K562 (cell line): ENCODE results near the gene FES. TPM values are rescaled to one million over a fixed set of nuclear protein-coding genes. Genes with fewer than 3 reads are reported as not detected.
A peak's percentile ranks its signal among the peaks of the same experiment; 100 is the strongest.

Source experiments
- ARID2 ChIP-seq: fragments of 450-650 bp; IDR thresholded peaks from 2 replicates; pipeline ENCODE4 v1.6.1; 2017; ENCODE audit warnings: antibody characterized with exemption, mild to moderate bottlenecking
- EGR1 ChIP-seq: fragments of 450-650 bp; conservative IDR thresholded peaks from 2 replicates; pipeline ENCODE4 v1.6.1; 2017; ENCODE audit warnings: mild to moderate bottlenecking
- GATAD2A ChIP-seq: fragments of 450-650 bp; IDR thresholded peaks from 2 replicates; pipeline ENCODE4 v1.6.1; 2017
- KAT7 ChIP-seq: sonication (generic); formaldehyde crosslinking; IDR thresholded peaks from 2 replicates; pipeline ENCODE4 v1.8.0; 2022; ENCODE audit warnings: missing genetic modification reagents, mild to moderate bottlenecking, borderline replicate concordance
- NBN ChIP-seq: fragments of 450-650 bp; IDR thresholded peaks from 2 replicates; pipeline ENCODE4 v1.6.1; 2016; ENCODE audit warnings: low read depth, mild to moderate bottlenecking
- PHF8 ChIP-seq: fragments of 200-600 bp; sonication (generic); IDR thresholded peaks from 2 replicates; pipeline ENCODE4 v1.6.1; 2012; ENCODE audit warnings: mixed run types, mild to moderate bottlenecking, inconsistent platforms, low read length, moderate library complexity, borderline replicate concordance
- POLR2H ChIP-seq: IDR thresholded peaks from 2 replicates; pipeline ENCODE4 v1.6.1; 2016; ENCODE audit warnings: missing genetic modification characterization, low read depth, mild to moderate bottlenecking, control low read depth, missing compliant biosample characterization, moderate library complexity
- PTRF ChIP-seq: fragments of 450-650 bp; IDR thresholded peaks from 2 replicates; pipeline ENCODE4 v1.6.1; 2016; ENCODE audit warnings: mild to moderate bottlenecking, missing genetic modification characterization, missing compliant biosample characterization
- SAFB2 ChIP-seq: fragments of 200-400 bp; formaldehyde crosslinking; IDR thresholded peaks from 2 replicates; pipeline ENCODE4 v1.6.1; 2018; ENCODE audit warnings: borderline replicate concordance, low read length, low read depth, moderate library complexity; ENCODE audit not compliant: severe bottlenecking
- SMARCE1 ChIP-seq: fragments of 450-650 bp; IDR thresholded peaks from 2 replicates; pipeline ENCODE4 v1.7.1; 2016; ENCODE audit warnings: mild to moderate bottlenecking
- SNIP1 ChIP-seq: fragments of 450-650 bp; IDR thresholded peaks from 2 replicates; pipeline ENCODE4 v1.7.1; 2017; ENCODE audit warnings: low read depth, mild to moderate bottlenecking
- SRSF1 ChIP-seq: fragments of 200-400 bp; formaldehyde crosslinking; IDR thresholded peaks from 2 replicates; pipeline ENCODE4 v1.6.1; 2017; ENCODE audit warnings: mild to moderate bottlenecking, low read depth, low read length, moderate library complexity
- TEAD1 ChIP-seq, 2 experiments: fragments of 450-650 bp in 1 of 2; sonication (generic) in 1 of 2; formaldehyde crosslinking; IDR thresholded peaks; 2 replicates each; pipeline versions ENCODE4 v1.4.0 to v1.8.0; 2020 to 2022; ENCODE audit warnings: mild to moderate bottlenecking in 2 of 2, missing genetic modification reagents in 1 of 2
- XRCC3 ChIP-seq: fragments of 450-650 bp; IDR thresholded peaks from 2 replicates; pipeline ENCODE4 v1.6.1; 2017; ENCODE audit warnings: mild to moderate bottlenecking, moderate library complexity
- ZNF12 ChIP-seq: sonication (generic); formaldehyde crosslinking; IDR thresholded peaks from 2 replicates; pipeline ENCODE4 v1.4.0; 2020; ENCODE audit warnings: mild to moderate bottlenecking, missing genetic modification reagents
- ZNF384 ChIP-seq: IDR thresholded peaks from 2 replicates; pipeline ENCODE4 v1.6.1; 2012; ENCODE audit warnings: low read depth, low read length, improper control_type of control experiment
- ZNF589 ChIP-seq: fragments of 200-800 bp; sonication (Bioruptor generic); IDR thresholded peaks from 2 replicates; pipeline ENCODE4 v1.6.1; 2016; ENCODE audit warnings: low read depth, missing genetic modification characterization, missing compliant biosample characterization
- polyA plus RNA-seq, 8 experiments: library from polyadenylated mRNA; depleted of rRNA in 4 of 8; stranded (reverse) in 5 of 8; unstranded in 3 of 8; fragments of >200 nt; fragmentation: Nextera tagmentation in 2 of 8; fragmentation: Illumina TruSeq in 1 of 8; extraction: Ambion mirVana in 2 of 8; extraction: Trizol in 1 of 8; gene quantifications; 2 replicates each; pipeline versions ENCODE4 v1.2.1 to v1.2.3, GENCODE V29; 2011 to 2014; ENCODE audit warnings: inconsistent platforms in 1 of 8, missing spikeins in 1 of 8
- total RNA-seq, 7 experiments: library from RNA; depleted of rRNA in 6 of 7; stranded (reverse); fragments of >200 nt in 6 of 7; fragmentation: Illumina TruSeq in 2 of 7; extraction: Trizol in 2 of 7; gene quantifications; 2 replicates each; pipeline versions ENCODE4 v1.2.1 to v1.2.3, GENCODE V29; 2011 to 2021; ENCODE audit warnings: low replicate concordance in 1 of 7
- TF ChIP-seq, protein P1 (sequence below): fragments of 450-650 bp; formaldehyde crosslinking; IDR thresholded peaks from 2 replicates; pipeline ENCODE4 v1.4.0; 2020; ENCODE audit warnings: mild to moderate bottlenecking, moderate library complexity
- TF ChIP-seq, protein P2 (sequence below): IDR thresholded peaks from 2 replicates; pipeline ENCODE4 v1.6.1; 2014; ENCODE audit warnings: antibody characterized with exemption
- TF ChIP-seq, protein P3 (sequence below): fragments of 450-650 bp; IDR thresholded peaks from one replicate; pipeline ENCODE4 v1.6.1; 2018; ENCODE audit warnings: mild to moderate bottlenecking, moderate library complexity; ENCODE audit not compliant: partially characterized antibody
- TF ChIP-seq, protein P4 (sequence below): fragments of 250-450 bp; sonication (Bioruptor Pico); IDR thresholded peaks from 2 replicates; pipeline ENCODE4 v1.8.0; 2021; ENCODE audit warnings: mild to moderate bottlenecking, moderate library complexity
- TF ChIP-seq, protein P5 (sequence below): fragments of 450-650 bp; formaldehyde crosslinking; conservative IDR thresholded peaks from 2 replicates; pipeline ENCODE4 v1.4.0; 2022; ENCODE audit warnings: mild to moderate bottlenecking, missing genetic modification characterization

Gene FES
- total and polyA plus RNA-seq, 9 of the 15 experiments (the other 6 are each of a cell fraction or from before 2014, with no cell fraction given), result 0.38 to 2.6 (median 0.82) TPM

DNA sequence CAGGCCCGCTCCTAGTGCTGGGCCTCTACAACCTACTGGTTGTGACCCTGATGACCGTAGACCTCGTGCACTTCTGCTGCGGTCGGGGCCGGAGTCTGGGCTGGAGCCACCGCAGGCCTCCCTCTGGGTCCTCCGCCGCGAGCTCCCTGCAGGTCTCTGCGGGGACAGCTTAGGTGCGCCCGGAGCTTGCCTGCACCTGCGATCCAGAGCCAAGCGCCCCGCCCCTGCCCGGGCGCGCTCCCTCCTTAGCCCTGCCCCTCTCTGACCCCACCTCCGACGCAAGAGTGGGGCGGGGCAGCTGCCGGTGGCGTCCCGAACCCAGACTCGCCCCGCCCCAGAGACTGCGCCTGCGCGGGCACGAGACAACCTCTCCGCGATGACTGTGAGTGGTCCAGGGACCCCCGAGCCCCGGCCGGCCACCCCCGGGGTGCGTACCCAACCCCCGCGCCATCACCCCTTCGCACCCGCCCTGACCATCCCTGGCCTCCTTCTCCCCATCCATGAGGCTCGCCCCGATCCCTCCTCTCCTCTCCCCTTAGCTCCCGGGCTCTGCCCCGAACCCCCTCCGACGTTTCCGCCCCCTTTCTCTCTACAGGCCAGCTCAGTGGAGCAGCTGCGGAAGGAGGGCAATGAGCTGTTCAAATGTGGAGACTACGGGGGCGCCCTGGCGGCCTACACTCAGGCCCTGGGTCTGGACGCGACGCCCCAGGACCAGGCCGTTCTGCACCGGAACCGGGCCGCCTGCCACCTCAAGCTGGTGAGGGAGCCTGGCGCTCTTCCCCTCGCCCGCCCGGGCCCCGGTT is 50.8 kb downstream of the FES start, which contains the start of gene UNC45A (continued):
- TF ChIP-seq, protein P1, sequence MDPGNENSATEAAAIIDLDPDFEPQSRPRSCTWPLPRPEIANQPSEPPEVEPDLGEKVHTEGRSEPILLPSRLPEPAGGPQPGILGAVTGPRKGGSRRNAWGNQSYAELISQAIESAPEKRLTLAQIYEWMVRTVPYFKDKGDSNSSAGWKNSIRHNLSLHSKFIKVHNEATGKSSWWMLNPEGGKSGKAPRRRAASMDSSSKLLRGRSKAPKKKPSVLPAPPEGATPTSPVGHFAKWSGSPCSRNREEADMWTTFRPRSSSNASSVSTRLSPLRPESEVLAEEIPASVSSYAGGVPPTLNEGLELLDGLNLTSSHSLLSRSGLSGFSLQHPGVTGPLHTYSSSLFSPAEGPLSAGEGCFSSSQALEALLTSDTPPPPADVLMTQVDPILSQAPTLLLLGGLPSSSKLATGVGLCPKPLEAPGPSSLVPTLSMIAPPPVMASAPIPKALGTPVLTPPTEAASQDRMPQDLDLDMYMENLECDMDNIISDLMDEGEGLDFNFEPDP (CRISPR knock-in tag), result no peak
- TF ChIP-seq, protein P2, sequence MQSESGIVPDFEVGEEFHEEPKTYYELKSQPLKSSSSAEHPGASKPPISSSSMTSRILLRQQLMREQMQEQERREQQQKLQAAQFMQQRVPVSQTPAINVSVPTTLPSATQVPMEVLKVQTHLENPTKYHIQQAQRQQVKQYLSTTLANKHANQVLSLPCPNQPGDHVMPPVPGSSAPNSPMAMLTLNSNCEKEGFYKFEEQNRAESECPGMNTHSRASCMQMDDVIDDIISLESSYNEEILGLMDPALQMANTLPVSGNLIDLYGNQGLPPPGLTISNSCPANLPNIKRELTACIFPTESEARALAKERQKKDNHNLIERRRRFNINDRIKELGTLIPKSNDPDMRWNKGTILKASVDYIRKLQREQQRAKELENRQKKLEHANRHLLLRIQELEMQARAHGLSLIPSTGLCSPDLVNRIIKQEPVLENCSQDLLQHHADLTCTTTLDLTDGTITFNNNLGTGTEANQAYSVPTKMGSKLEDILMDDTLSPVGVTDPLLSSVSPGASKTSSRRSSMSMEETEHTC, result no peak
- TF ChIP-seq PTRF (no peak), ZNF589 (no peak), XRCC3 (no peak), GATAD2A (0 out of 2 replicates have a peak, but pooled peaks have one; percentile 18), TEAD1 (CRISPR knock-in tag; IDR thresholded peaks at IDR 0.05) (no peak), SNIP1 (no peak), NBN (no peak), KAT7 (CRISPR knock-in tag) (no peak), PHF8 (peak; percentile 36; the same call in 1 of the 2 replicates), SMARCE1 (no peak), SRSF1 (no peak), SAFB2 (no peak), POLR2H (no peak), ARID2 (no peak), ZNF384 (no peak), ZNF12 (CRISPR knock-in tag) (no peak), EGR1 (peak; percentile 71)
- TF ChIP-seq, protein P3, sequence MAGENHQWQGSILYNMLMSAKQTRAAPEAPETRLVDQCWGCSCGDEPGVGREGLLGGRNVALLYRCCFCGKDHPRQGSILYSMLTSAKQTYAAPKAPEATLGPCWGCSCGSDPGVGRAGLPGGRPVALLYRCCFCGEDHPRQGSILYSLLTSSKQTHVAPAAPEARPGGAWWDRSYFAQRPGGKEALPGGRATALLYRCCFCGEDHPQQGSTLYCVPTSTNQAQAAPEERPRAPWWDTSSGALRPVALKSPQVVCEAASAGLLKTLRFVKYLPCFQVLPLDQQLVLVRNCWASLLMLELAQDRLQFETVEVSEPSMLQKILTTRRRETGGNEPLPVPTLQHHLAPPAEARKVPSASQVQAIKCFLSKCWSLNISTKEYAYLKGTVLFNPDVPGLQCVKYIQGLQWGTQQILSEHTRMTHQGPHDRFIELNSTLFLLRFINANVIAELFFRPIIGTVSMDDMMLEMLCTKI, result no peak
- TF ChIP-seq, protein P4, sequence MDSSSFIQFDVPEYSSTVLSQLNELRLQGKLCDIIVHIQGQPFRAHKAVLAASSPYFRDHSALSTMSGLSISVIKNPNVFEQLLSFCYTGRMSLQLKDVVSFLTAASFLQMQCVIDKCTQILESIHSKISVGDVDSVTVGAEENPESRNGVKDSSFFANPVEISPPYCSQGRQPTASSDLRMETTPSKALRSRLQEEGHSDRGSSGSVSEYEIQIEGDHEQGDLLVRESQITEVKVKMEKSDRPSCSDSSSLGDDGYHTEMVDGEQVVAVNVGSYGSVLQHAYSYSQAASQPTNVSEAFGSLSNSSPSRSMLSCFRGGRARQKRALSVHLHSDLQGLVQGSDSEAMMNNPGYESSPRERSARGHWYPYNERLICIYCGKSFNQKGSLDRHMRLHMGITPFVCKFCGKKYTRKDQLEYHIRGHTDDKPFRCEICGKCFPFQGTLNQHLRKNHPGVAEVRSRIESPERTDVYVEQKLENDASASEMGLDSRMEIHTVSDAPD (CRISPR knock-in tag), result no peak
- TF ChIP-seq, protein P5, sequence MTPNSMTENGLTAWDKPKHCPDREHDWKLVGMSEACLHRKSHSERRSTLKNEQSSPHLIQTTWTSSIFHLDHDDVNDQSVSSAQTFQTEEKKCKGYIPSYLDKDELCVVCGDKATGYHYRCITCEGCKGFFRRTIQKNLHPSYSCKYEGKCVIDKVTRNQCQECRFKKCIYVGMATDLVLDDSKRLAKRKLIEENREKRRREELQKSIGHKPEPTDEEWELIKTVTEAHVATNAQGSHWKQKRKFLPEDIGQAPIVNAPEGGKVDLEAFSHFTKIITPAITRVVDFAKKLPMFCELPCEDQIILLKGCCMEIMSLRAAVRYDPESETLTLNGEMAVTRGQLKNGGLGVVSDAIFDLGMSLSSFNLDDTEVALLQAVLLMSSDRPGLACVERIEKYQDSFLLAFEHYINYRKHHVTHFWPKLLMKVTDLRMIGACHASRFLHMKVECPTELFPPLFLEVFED (CRISPR knock-in tag), result no peak
